ENCODE data around the gene NEURL3. TPM values are rescaled to one million over a fixed set of nuclear protein-coding genes. Genes with fewer than 3 reads are reported as not detected.
A peak's percentile ranks its signal among the peaks of the same experiment; 100 is the strongest.

The NEURL3 gene
- total RNA-seq, 1 donor from 2014 or later: not detected

- H3K27ac ChIP-seq (replicated peaks): peak overlapping the region; percentile 40
- peaks cover 10% of the 10 kb centered on the region for H3K4me1 ChIP-seq
- intact Hi-C loops (cut with micrococcal nuclease): no loop called here
Observed at GRCh38 chr2:96548558-96549465, 43.7 kb upstream of the NEURL3 start.

GRCh38 chr2:96547731-96548171, 42.6 kb upstream of the NEURL3 start:
- no peak overlapping the region for H3K4me3 ChIP-seq
- no peaks in the 10 kb centered on the region for H3K27me3 ChIP-seq (ENCODE audit: low read depth)
- H3K36me3 ChIP-seq: peaks cover 71% of the 10 kb centered on the region
- intact Hi-C loops (cut with micrococcal nuclease): no loop called here
- H3K4me1 ChIP-seq: peaks cover 15% of the 10 kb centered on the region
- H3K9me3 ChIP-seq (replicated peaks): no peaks in the 10 kb centered on the region
- no peak for TF ChIP-seq CTCF (IDR thresholded peaks at IDR 0.05; ENCODE audit: borderline replicate concordance)
- no peak overlapping the region for H3K27ac ChIP-seq (replicated peaks)
- no peak for DNase-seq

More at GRCh38 chr2:96548558-96549465, 43.7 kb upstream of the NEURL3 start:
- no peak for DNase-seq
- no peaks in the 10 kb centered on the region for H3K27me3 ChIP-seq (ENCODE audit: low read depth)
- H3K9me3 ChIP-seq (replicated peaks): no peaks in the 10 kb centered on the region
- no peak for TF ChIP-seq CTCF (IDR thresholded peaks at IDR 0.05; ENCODE audit: borderline replicate concordance)
- no peak overlapping the region for H3K4me3 ChIP-seq
- peaks cover 66% of the 10 kb centered on the region for H3K36me3 ChIP-seq

GRCh38 chr2:96547203-96547641, 42.1 kb upstream of the NEURL3 start:
- Histone ChIP-seq H3K36me3 (peaks cover 69% of the 10 kb centered on the region), H3K27me3 (ENCODE audit: low read depth) (no peaks in the 10 kb centered on the region), H3K4me1 (peaks cover 17% of the 10 kb centered on the region), H3K27ac (replicated peaks) (no peak overlapping the region), H3K9me3 (replicated peaks) (no peaks in the 10 kb centered on the region), H3K4me3 (no peak overlapping the region)
- intact Hi-C loops (cut with micrococcal nuclease): no loop called here
- TF ChIP-seq CTCF (IDR thresholded peaks at IDR 0.05; ENCODE audit: borderline replicate concordance): no peak
- DNase-seq: no peak

- Histone ChIP-seq H3K4me3 (no peak overlapping the region), H3K9me3 (replicated peaks) (no peaks in the 10 kb centered on the region), H3K27ac (replicated peaks) (no peak overlapping the region), H3K36me3 (peaks cover 64% of the 10 kb centered on the region), H3K27me3 (ENCODE audit: low read depth) (no peaks in the 10 kb centered on the region), H3K4me1 (peaks cover 19% of the 10 kb centered on the region)
- TF ChIP-seq CTCF (IDR thresholded peaks at IDR 0.05; ENCODE audit: borderline replicate concordance): no peak
- intact Hi-C loops (cut with micrococcal nuclease): no loop called here
- no peak for DNase-seq
Observed at GRCh38 chr2:96546797-96547196, 41.6 kb upstream of the NEURL3 start.

GRCh38 chr2:96546321-96546720, 41.2 kb upstream of the NEURL3 start:
- no peak for DNase-seq
- Histone ChIP-seq H3K4me3 (no peak overlapping the region), H3K36me3 (peaks cover 60% of the 10 kb centered on the region), H3K4me1 (peaks cover 24% of the 10 kb centered on the region), H3K9me3 (replicated peaks) (no peaks in the 10 kb centered on the region), H3K27ac (replicated peaks) (no peak overlapping the region), H3K27me3 (ENCODE audit: low read depth) (no peaks in the 10 kb centered on the region)
- intact Hi-C loops (cut with micrococcal nuclease): no loop called here
- no peak for TF ChIP-seq CTCF (IDR thresholded peaks at IDR 0.05; ENCODE audit: borderline replicate concordance)
